IPS-18c (cell line): ENCODE data around the gene TBC1D8B.

Source experiments
- H3K4me3 ChIP-seq: 2 replicates; pipeline ENCODE4 v1.7.0; 2013; ENCODE audit warnings: low read depth, mild to moderate bottlenecking, low read length, moderate library complexity; ENCODE audit not compliant: insufficient read depth
- H3K9me3 ChIP-seq: one replicate; pipeline ENCODE4 v1.6.1; 2013; ENCODE audit warnings: mild to moderate bottlenecking, low read length, moderate library complexity; ENCODE audit not compliant: control insufficient read depth, insufficient read depth

TBC1D8B gene

DNA sequence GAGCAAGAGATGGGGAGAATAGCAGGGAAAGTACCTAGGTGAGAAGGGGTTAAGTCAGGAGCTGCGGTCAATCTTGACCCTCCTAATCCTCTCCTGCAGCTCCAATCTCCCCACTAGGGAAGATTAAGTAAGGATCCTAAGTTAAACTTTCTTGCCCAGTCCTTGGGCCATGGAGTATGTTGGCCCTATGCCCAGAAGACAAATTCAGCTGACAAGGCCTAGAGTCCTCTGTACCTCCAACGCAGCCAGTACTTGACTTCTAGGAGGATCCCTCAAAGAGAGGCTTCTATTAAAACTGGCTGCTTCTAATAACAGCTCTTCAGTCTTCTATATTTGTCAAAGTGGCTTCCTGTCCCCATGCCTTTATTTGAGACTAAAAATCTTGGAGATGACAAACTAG, 119.2 kb downstream of the TBC1D8B start:
- no peak overlapping the region for H3K4me3 ChIP-seq
- H3K9me3 ChIP-seq = peaks cover 2% of the 10 kb centered on the region
